ENCODE data around the gene LDOC1.
"Not testable (repeated sequence)": the region's sequence is repeated elsewhere in the genome, so short reads cannot be mapped to it uniquely, and the experiment has no call there.

LDOC1 gene

DNA sequence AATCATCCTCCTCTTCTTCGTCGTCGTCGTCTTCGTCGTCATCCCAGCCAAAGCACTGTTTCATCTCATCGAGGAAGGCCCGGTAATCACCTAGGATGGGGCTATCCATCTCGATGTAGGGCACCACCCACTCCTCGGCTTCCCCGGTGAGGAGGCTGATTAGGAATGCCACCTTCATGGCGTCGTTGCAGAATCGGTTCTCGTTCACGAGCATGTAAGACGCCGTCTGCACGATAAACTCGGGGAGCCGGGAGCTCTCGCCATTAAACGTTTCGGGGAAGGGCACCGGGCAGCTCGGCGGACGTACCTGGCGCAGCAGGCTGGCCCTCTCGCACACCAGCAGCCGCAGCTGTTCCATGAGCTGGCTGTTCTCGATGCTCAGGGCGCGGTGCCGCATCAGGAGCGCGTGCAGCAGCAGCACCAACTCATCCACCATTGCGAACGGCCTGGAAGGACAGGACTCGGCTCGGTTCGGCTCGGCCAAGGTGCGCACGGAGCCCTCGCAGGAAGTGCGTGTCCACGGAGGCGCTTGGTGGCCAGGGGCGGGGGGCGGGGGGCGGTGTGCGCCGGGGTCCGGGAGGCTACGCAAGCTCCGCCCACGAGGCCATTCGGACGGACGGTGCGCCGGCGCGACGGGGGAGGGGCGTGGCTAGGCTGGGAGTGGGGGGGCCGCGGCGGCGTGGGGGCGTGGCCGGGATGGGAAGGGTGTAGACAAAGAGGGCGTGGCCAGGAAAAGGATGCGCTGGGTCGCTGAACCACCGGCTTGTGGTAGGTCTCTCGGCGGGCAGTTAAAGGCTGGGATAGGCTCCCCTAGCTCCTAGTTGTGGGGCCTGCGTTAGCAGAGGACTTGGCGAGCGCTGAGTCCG lies at the start of gene LDOC1:
LDOC1 (minus strand) TSS at position 544 of the 866 bp plus-strand sequence; CDS start at position 436, 108 bp downstream.
- Histone ChIP-seq H3K4me1 (ENCODE audit: control insufficient read depth, insufficient read depth, low read length) (no peaks in the 10 kb centered on the region), H3K27ac (ENCODE audit: low read length) (no peak within 1 kb of the TSS), H3K4me3 (ENCODE audit: low read length) (peak within 1 kb of the TSS; percentile 98; the same call in 1 of the 2 replicates), H3K36me3 (ENCODE audit: control insufficient read depth, insufficient read depth, low read length) (no peaks in the 10 kb centered on the region), H3K27me3 (ENCODE audit: control insufficient read depth, insufficient read depth, low read length) (no peaks in the 10 kb centered on the region), H3K9me3 (ENCODE audit: control insufficient read depth, insufficient read depth, low read length) (no peaks in the 10 kb centered on the region)
- no peak for DNase-seq (ENCODE audit: low read depth, low spot score)
- WGBS (ENCODE audit: insufficient coverage, insufficient read length) = no CpG with 5 or more reads among the region's 83 CpGs

- no peak overlapping the region for H3K4me3 ChIP-seq (ENCODE audit: low read length)
- no peaks in the 10 kb centered on the region for H3K4me1 ChIP-seq (ENCODE audit: control insufficient read depth, insufficient read depth, low read length)
- H3K27me3 ChIP-seq (ENCODE audit: control insufficient read depth, insufficient read depth, low read length) = no peaks in the 10 kb centered on the region
- H3K9me3 ChIP-seq (ENCODE audit: control insufficient read depth, insufficient read depth, low read length) = no peaks in the 10 kb centered on the region
- no CpG with 5 or more reads among the region's 2 CpGs for WGBS (ENCODE audit: insufficient coverage, insufficient read length)
- DNase-seq (ENCODE audit: low read depth, low spot score) = no peak
- no peak overlapping the region for H3K27ac ChIP-seq (ENCODE audit: low read length)
- H3K36me3 ChIP-seq (ENCODE audit: control insufficient read depth, insufficient read depth, low read length) = no peaks in the 10 kb centered on the region
Measured at GRCh38 chrX:141221611-141222010, 44.7 kb upstream of the LDOC1 start.

GRCh38 chrX:141220342-141221008 lies 43.5 kb upstream of the LDOC1 start:
- H3K27me3 ChIP-seq (ENCODE audit: control insufficient read depth, insufficient read depth, low read length) = no peaks in the 10 kb centered on the region
- no peak for DNase-seq (ENCODE audit: low read depth, low spot score)
- no CpG with 5 or more reads among the region's 3 CpGs for WGBS (ENCODE audit: insufficient coverage, insufficient read length)

GRCh38 chrX:141214196-141214595 lies 37.3 kb upstream of the LDOC1 start:
- WGBS (ENCODE audit: insufficient coverage, insufficient read length) = no CpG with 5 or more reads among the region's 1 CpG
- Histone ChIP-seq H3K27ac (ENCODE audit: low read length) (no peak overlapping the region), H3K9me3 (ENCODE audit: control insufficient read depth, insufficient read depth, low read length) (no peaks in the 10 kb centered on the region), H3K36me3 (ENCODE audit: control insufficient read depth, insufficient read depth, low read length) (no peaks in the 10 kb centered on the region), H3K27me3 (ENCODE audit: control insufficient read depth, insufficient read depth, low read length) (no peaks in the 10 kb centered on the region), H3K4me3 (ENCODE audit: low read length) (no peak overlapping the region), H3K4me1 (ENCODE audit: control insufficient read depth, insufficient read depth, low read length) (no peaks in the 10 kb centered on the region)
- DNase-seq (ENCODE audit: low read depth, low spot score) = no peak

More at GRCh38 chrX:141220342-141221008, 43.5 kb upstream of the LDOC1 start:
- H3K27ac ChIP-seq (ENCODE audit: low read length) = no peak overlapping the region
- H3K4me1 ChIP-seq (ENCODE audit: control insufficient read depth, insufficient read depth, low read length) = no peaks in the 10 kb centered on the region
- no peaks in the 10 kb centered on the region for H3K36me3 ChIP-seq (ENCODE audit: control insufficient read depth, insufficient read depth, low read length)
- H3K9me3 ChIP-seq (ENCODE audit: control insufficient read depth, insufficient read depth, low read length) = no peaks in the 10 kb centered on the region
- H3K4me3 ChIP-seq (ENCODE audit: low read length) = no peak overlapping the region

GRCh38 chrX:141201962-141202361 lies 25.0 kb upstream of the LDOC1 start:
- WGBS (ENCODE audit: insufficient coverage, insufficient read length) = no CpG with 5 or more reads among the region's 3 CpGs
- Histone ChIP-seq H3K9me3 (ENCODE audit: control insufficient read depth, insufficient read depth, low read length) (no peaks in the 10 kb centered on the region), H3K4me1 (ENCODE audit: control insufficient read depth, insufficient read depth, low read length) (no peaks in the 10 kb centered on the region), H3K36me3 (ENCODE audit: control insufficient read depth, insufficient read depth, low read length) (no peaks in the 10 kb centered on the region), H3K4me3 (ENCODE audit: low read length) (no peak overlapping the region), H3K27ac (ENCODE audit: low read length) (no peak overlapping the region), H3K27me3 (ENCODE audit: control insufficient read depth, insufficient read depth, low read length) (no peaks in the 10 kb centered on the region)
- no peak for DNase-seq (ENCODE audit: low read depth, low spot score)

DNA sequence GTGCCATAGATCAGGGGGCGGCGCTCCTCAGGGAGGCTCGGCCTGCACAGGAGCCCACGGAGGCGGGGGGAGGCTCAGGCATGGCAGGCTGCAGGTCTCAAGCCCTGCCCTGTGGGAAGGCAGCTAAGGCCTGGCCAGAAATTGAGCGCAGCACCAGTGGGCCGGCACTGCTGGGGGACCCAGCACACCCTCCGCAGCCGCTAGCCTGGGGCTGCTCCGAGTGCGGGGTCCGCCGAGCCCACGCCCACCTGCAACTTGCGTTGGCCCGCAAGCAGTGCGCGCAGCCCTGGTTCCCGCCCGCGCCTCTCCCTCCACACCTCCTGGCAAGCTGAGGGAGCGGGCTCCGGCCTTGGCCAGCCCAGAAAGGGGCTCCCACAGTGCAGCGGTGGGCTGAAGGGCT lies 11.6 kb upstream of the LDOC1 start:
- WGBS (ENCODE audit: insufficient coverage, insufficient read length) = no CpG with 5 or more reads among the region's 24 CpGs
- H3K4me1 ChIP-seq (ENCODE audit: control insufficient read depth, insufficient read depth, low read length); H3K36me3 ChIP-seq (ENCODE audit: control insufficient read depth, insufficient read depth, low read length); H3K27ac ChIP-seq (ENCODE audit: low read length); H3K9me3 ChIP-seq (ENCODE audit: control insufficient read depth, insufficient read depth, low read length); DNase-seq (ENCODE audit: low read depth, low spot score); H3K27me3 ChIP-seq (ENCODE audit: control insufficient read depth, insufficient read depth, low read length); H3K4me3 ChIP-seq (ENCODE audit: low read length): not testable (repeated sequence)

GRCh38 chrX:141185366-141185765 lies 8.4 kb upstream of the LDOC1 start:
- H3K4me1 ChIP-seq (ENCODE audit: control insufficient read depth, insufficient read depth, low read length) = no peaks in the 10 kb centered on the region
- H3K27ac ChIP-seq (ENCODE audit: low read length) = no peak overlapping the region
- no peaks in the 10 kb centered on the region for H3K9me3 ChIP-seq (ENCODE audit: control insufficient read depth, insufficient read depth, low read length)
- H3K4me3 ChIP-seq (ENCODE audit: low read length) = no peak overlapping the region
- no peaks in the 10 kb centered on the region for H3K36me3 ChIP-seq (ENCODE audit: control insufficient read depth, insufficient read depth, low read length)
- no peak for DNase-seq (ENCODE audit: low read depth, low spot score)
- WGBS (ENCODE audit: insufficient coverage, insufficient read length) = no CpG with 5 or more reads among the region's 5 CpGs
- H3K27me3 ChIP-seq (ENCODE audit: control insufficient read depth, insufficient read depth, low read length) = no peaks in the 10 kb centered on the region

GRCh38 chrX:141183000-141183399 lies 6.1 kb upstream of the LDOC1 start:
- H3K27ac ChIP-seq (ENCODE audit: low read length) = no peak overlapping the region
- H3K36me3 ChIP-seq (ENCODE audit: control insufficient read depth, insufficient read depth, low read length) = no peaks in the 10 kb centered on the region
- no peak for DNase-seq (ENCODE audit: low read depth, low spot score)
- no peaks in the 10 kb centered on the region for H3K27me3 ChIP-seq (ENCODE audit: control insufficient read depth, insufficient read depth, low read length)
- H3K9me3 ChIP-seq (ENCODE audit: control insufficient read depth, insufficient read depth, low read length) = no peaks in the 10 kb centered on the region
- no CpG with 5 or more reads among the region's 5 CpGs for WGBS (ENCODE audit: insufficient coverage, insufficient read length)
- no peak overlapping the region for H3K4me3 ChIP-seq (ENCODE audit: low read length)
- H3K4me1 ChIP-seq (ENCODE audit: control insufficient read depth, insufficient read depth, low read length) = no peaks in the 10 kb centered on the region

- DNase-seq (ENCODE audit: low read depth, low spot score) = no peak
- Histone ChIP-seq H3K27me3 (ENCODE audit: control insufficient read depth, insufficient read depth, low read length) (no peaks in the 10 kb centered on the region), H3K9me3 (ENCODE audit: control insufficient read depth, insufficient read depth, low read length) (no peaks in the 10 kb centered on the region), H3K4me3 (ENCODE audit: low read length) (no peak overlapping the region), H3K36me3 (ENCODE audit: control insufficient read depth, insufficient read depth, low read length) (no peaks in the 10 kb centered on the region), H3K4me1 (ENCODE audit: control insufficient read depth, insufficient read depth, low read length) (no peaks in the 10 kb centered on the region), H3K27ac (ENCODE audit: low read length) (no peak overlapping the region)
- WGBS (ENCODE audit: insufficient coverage, insufficient read length) = no CpG with 5 or more reads among the region's 7 CpGs
Measured at GRCh38 chrX:141180851-141181250, 3.9 kb upstream of the LDOC1 start.

GRCh38 chrX:141175786-141176185 lies 1.1 kb downstream of the LDOC1 start:
- no peak for DNase-seq (ENCODE audit: low read depth, low spot score)
- no CpG with 5 or more reads among the region's 5 CpGs for WGBS (ENCODE audit: insufficient coverage, insufficient read length)
- Histone ChIP-seq H3K9me3 (ENCODE audit: control insufficient read depth, insufficient read depth, low read length) (no peaks in the 10 kb centered on the region), H3K36me3 (ENCODE audit: control insufficient read depth, insufficient read depth, low read length) (no peaks in the 10 kb centered on the region), H3K4me3 (ENCODE audit: low read length) (peak overlapping the region; percentile 98; the same call in 1 of the 2 replicates), H3K27ac (ENCODE audit: low read length) (no peak overlapping the region), H3K4me1 (ENCODE audit: control insufficient read depth, insufficient read depth, low read length) (no peaks in the 10 kb centered on the region), H3K27me3 (ENCODE audit: control insufficient read depth, insufficient read depth, low read length) (no peaks in the 10 kb centered on the region)

All from iPS DF 6.9 (cell line).